HepG2 (cell line): ENCODE data around the gene CIB1. TPM values are rescaled to one million over a fixed set of nuclear protein-coding genes. Genes with fewer than 3 reads are reported as not detected.

Experiments
- ATAC-seq: fragments of 200-7000 bp; cut with Tn5 transposase; 3 replicates; pipeline ENCODE4 v1.9.1; 2020; ENCODE audit warnings: mild to moderate bottlenecking, moderate library complexity
- BruUV-seq: library from RNA; stranded (reverse); fragments of 400-500 nt; replicated peaks from 2 replicates; lab custom pipeline; 2021; lab: Mats Ljungman, UMichigan
- CTCF ChIA-PET: fragments of 300-600 bp; formaldehyde crosslinking; extraction: SDS; loops from one replicate; lab custom pipeline; 2021; ENCODE audit warnings: low total read pairs, inconsistent platforms, low intra/inter-chr PET ratio; lab: Yijun Ruan, JAX
- POLR2A ChIA-PET: fragments of 350-600 bp; sonication (Branson Sonifier 250); formaldehyde crosslinking; loops from one replicate; lab custom pipeline; 2020; ENCODE audit warnings: antibody characterized with exemption, inconsistent platforms; lab: Yijun Ruan, JAX
- DNase-seq: peaks from one replicate; pipeline ENCODE4 v3.0.0-alpha.2; 2015; ENCODE audit warnings: low spot score
- FAIRE-seq: peaks from 3 replicates; lab custom pipeline; 2011; peaks lifted over from hg19 to GRCh38; lab: Jason Lieb, UNC
- H2AFZ ChIP-seq: one replicate; pipeline ENCODE4 v1.6.1; 2011; ENCODE audit warnings: low read length, inconsistent platforms
- H3K27ac ChIP-seq: fragments of 300-600 bp; 3 replicates; pipeline ENCODE4 v1.8.0; 2011; ENCODE audit warnings: mixed run types, mild to moderate bottlenecking, mixed read lengths, low read length, inconsistent platforms; ENCODE audit not compliant: insufficient read depth; ENCODE audit errors: extremely low read length
- H3K27me3 ChIP-seq, 2 experiments: fragments of 200-600 bp in 1 of 2; 2 replicates in 1 of 2; 3 replicates in 1 of 2; pipeline versions ENCODE4 v1.6.0 to v1.8.0; 2011; ENCODE audit warnings: low read length in 2 of 2, mild to moderate bottlenecking in 2 of 2, moderate library complexity in 2 of 2, inconsistent platforms in 1 of 2; ENCODE audit not compliant: insufficient read depth in 2 of 2, control insufficient read depth in 1 of 2
- H3K36me3 ChIP-seq, 2 experiments: fragments of 200-600 bp in 1 of 2; replicated peaks in 1 of 2; 2 replicates in 1 of 2; 3 replicates in 1 of 2; pipeline versions ENCODE4 v1.5.1 to v1.8.0; 2011; ENCODE audit warnings: low read length in 2 of 2, inconsistent platforms in 1 of 2; ENCODE audit not compliant: insufficient read depth in 2 of 2, control insufficient read depth in 1 of 2
- H3K4me1 ChIP-seq: 2 replicates; pipeline ENCODE4 v1.5.1; 2012; ENCODE audit warnings: low read length, inconsistent platforms; ENCODE audit not compliant: insufficient read depth
- H3K4me2 ChIP-seq: 2 replicates; pipeline ENCODE4 v1.6.0; 2011; ENCODE audit warnings: low read depth, low read length, inconsistent platforms
- H3K4me3 ChIP-seq, 3 experiments: fragments of 200-600 bp in 1 of 3; sonication (generic), shearing (Covaris generic) in 1 of 3; replicated peaks in 1 of 3; 2 replicates each; pipeline ENCODE4 v1.5.1; 2011 to 2016; ENCODE audit warnings: low read length in 3 of 3, inconsistent platforms in 2 of 3, low read depth in 2 of 3, mild to moderate bottlenecking in 2 of 3, control low read depth in 1 of 3, mixed read lengths in 1 of 3; ENCODE audit not compliant: insufficient read depth in 1 of 3
- H3K79me2 ChIP-seq: one replicate; pipeline ENCODE4 v1.6.1; 2011; ENCODE audit warnings: low read length, inconsistent platforms; ENCODE audit not compliant: insufficient read depth
- H3K9ac ChIP-seq: 2 replicates; pipeline ENCODE4 v1.6.0; 2011; ENCODE audit warnings: mild to moderate bottlenecking, low read depth, low read length, inconsistent platforms; ENCODE audit not compliant: insufficient read depth
- H3K9me3 ChIP-seq: 2 replicates; pipeline ENCODE4 v1.5.1; 2012; ENCODE audit warnings: mild to moderate bottlenecking, low read length
- H4K20me1 ChIP-seq: 2 replicates; pipeline ENCODE4 v1.6.0; 2011; ENCODE audit warnings: inconsistent platforms, mild to moderate bottlenecking, low read length, moderate library complexity; ENCODE audit not compliant: insufficient read depth
- AGO2 ChIP-seq: fragments of 200-400 bp; formaldehyde crosslinking; optimal IDR thresholded peaks from 2 replicates; pipeline ENCODE3; 2017; ENCODE audit warnings: mild to moderate bottlenecking, low read depth, low read length, moderate library complexity
- EP300 ChIP-seq, 3 experiments: sonication (generic) in 1 of 3; formaldehyde crosslinking in 1 of 3; IDR thresholded peaks; 2 replicates each; pipeline versions ENCODE4 v1.5.1 to v1.6.1; 2011 to 2020; ENCODE audit warnings: low read depth in 2 of 3, low read length in 2 of 3, borderline replicate concordance in 1 of 3, improper control_type of control experiment in 1 of 3, mild to moderate bottlenecking in 1 of 3, missing genetic modification reagents in 1 of 3, moderate library complexity in 1 of 3
- GATAD1 ChIP-seq: IDR thresholded peaks from 2 replicates; pipeline ENCODE4 v1.6.1; 2016; ENCODE audit warnings: missing genetic modification reagents, missing compliant biosample characterization
- KLF13 ChIP-seq: sonication (generic); formaldehyde crosslinking; IDR thresholded peaks from 2 replicates; pipeline ENCODE4 v1.4.0; 2020; ENCODE audit warnings: mild to moderate bottlenecking, missing genetic modification reagents
- KLF16 ChIP-seq, 2 experiments: sonication (generic) in 1 of 2; formaldehyde crosslinking in 1 of 2; IDR thresholded peaks; 2 replicates each; pipeline versions ENCODE4 v1.6.1 to v1.8.0; 2016 to 2023; ENCODE audit warnings: missing genetic modification reagents in 2 of 2, missing compliant biosample characterization in 1 of 2
- MLLT10 ChIP-seq: sonication (generic); formaldehyde crosslinking; IDR thresholded peaks from 2 replicates; pipeline ENCODE4 v1.4.0; 2020; ENCODE audit warnings: missing genetic modification reagents
- PHF8 ChIP-seq: sonication (generic); formaldehyde crosslinking; IDR thresholded peaks from 2 replicates; pipeline ENCODE4 v1.5.0; 2020; ENCODE audit warnings: missing genetic modification reagents
- PITX1 ChIP-seq: sonication (generic); formaldehyde crosslinking; IDR thresholded peaks from 2 replicates; pipeline ENCODE4 v1.5.1; 2020; ENCODE audit warnings: mild to moderate bottlenecking, missing genetic modification reagents
- POLR2A ChIP-seq, 2 experiments: IDR thresholded peaks; 2 replicates each; pipeline ENCODE4 v1.6.1; 2011; ENCODE audit warnings: low read depth in 2 of 2, low read length in 2 of 2, mild to moderate bottlenecking in 1 of 2, moderate library complexity in 1 of 2; ENCODE audit not compliant: insufficient read depth in 1 of 2
- SP2 ChIP-seq: sonication (generic); formaldehyde crosslinking; IDR thresholded peaks from 2 replicates; pipeline ENCODE4 v1.5.1; 2020; ENCODE audit warnings: mild to moderate bottlenecking, missing genetic modification reagents
- TCF7 ChIP-seq: sonication (generic); IDR thresholded peaks from 2 replicates; pipeline ENCODE4 v1.6.1; 2016; ENCODE audit warnings: antibody characterized with exemption, low read depth
- XBP1 ChIP-seq: sonication (generic); formaldehyde crosslinking; IDR thresholded peaks from 2 replicates; pipeline ENCODE4 v1.5.0; 2020; ENCODE audit warnings: missing genetic modification reagents
- ZMYM3 ChIP-seq: sonication (generic); formaldehyde crosslinking; IDR thresholded peaks from 2 replicates; pipeline ENCODE4 v1.5.1; 2020; ENCODE audit warnings: mild to moderate bottlenecking, missing genetic modification reagents
- ZNF354B ChIP-seq: sonication (generic); formaldehyde crosslinking; IDR thresholded peaks from 2 replicates; pipeline ENCODE4 v1.8.0; 2022; ENCODE audit warnings: mild to moderate bottlenecking, missing genetic modification reagents
- ZNF614 ChIP-seq: IDR thresholded peaks from 2 replicates; pipeline ENCODE4 v1.6.1; 2018; ENCODE audit warnings: missing biosample characterization, missing genetic modification reagents, inconsistent platforms, borderline replicate concordance
- ZNF616 ChIP-seq: sonication (generic); formaldehyde crosslinking; IDR thresholded peaks from 2 replicates; pipeline ENCODE4 v1.5.0; 2020; ENCODE audit warnings: low read depth, mild to moderate bottlenecking, missing genetic modification reagents
- WGBS: methylation state at CpG from one replicate; pipeline ENCODE4 v1.1.6; 2017; ENCODE audit warnings: low lambda C conversion rate; 5-methylcytosine and 5-hydroxymethylcytosine counted together
- in situ Hi-C: cut with HindIII; loops from 2 replicates; pipeline ENCODE4 v1.10.0; 2017; ENCODE audit warnings: low pct_unique_long_range_greater_than_20kb; ENCODE audit not compliant: extremely low pct_ligation_motif_present
- intact Hi-C: fragments of 100-400 bp; cut with micrococcal nuclease; formaldehyde crosslinking; loops from one replicate; pipeline ENCODE4 v1.10.0; 2022; ENCODE audit not compliant: unreplicated experiment
- polyA plus RNA-seq, 8 experiments: library from polyadenylated mRNA; depleted of rRNA in 3 of 8; stranded (reverse) in 7 of 8; unstranded in 1 of 8; fragments of >200 nt; fragmentation: Illumina TruSeq in 4 of 8; extraction: Trizol in 4 of 8; gene quantifications; 2 replicates each; pipeline versions ENCODE4 v1.2.1 to v1.2.3, GENCODE V29; 2011 to 2016; ENCODE audit warnings: low read depth in 4 of 8, missing spikeins in 1 of 8, mixed read lengths in 1 of 8; ENCODE audit not compliant: insufficient read depth in 1 of 8
- total RNA-seq, 5 experiments: library from RNA; depleted of rRNA; stranded (reverse); fragments of >200 nt; fragmentation: Illumina TruSeq; extraction: Trizol; gene quantifications; 2 replicates each; pipeline ENCODE4 v1.2.3, GENCODE V29; 2016; ENCODE audit warnings: low read depth in 1 of 5
- TF ChIP-seq, protein P1 (sequence below): sonication (generic); formaldehyde crosslinking; IDR thresholded peaks from 2 replicates; pipeline ENCODE4 v1.5.1; 2020; ENCODE audit warnings: mild to moderate bottlenecking, moderate library complexity, missing genetic modification reagents
- TF ChIP-seq, protein P2 (sequence below): sonication (generic); formaldehyde crosslinking; IDR thresholded peaks from 2 replicates; pipeline ENCODE4 v1.9.0; 2022; ENCODE audit warnings: low read depth, missing genetic modification reagents

CIB1 gene
- total and polyA plus RNA-seq, 2 of the 13 experiments (the other 11 are each of a cell fraction or from before 2014, with no cell fraction given) = 38.7 to 72.7 TPM

GRCh38 chr15:90200534-90201129, 33.1 kb downstream of the CIB1 start:
- DNase-seq (no peak), FAIRE-seq (no peak), ATAC-seq (peak; percentile 39)
- no TSS peak for BruUV-seq
- Histone ChIP-seq H3K4me2 (peak overlapping the region; percentile 87), H3K27ac (peak overlapping the region; percentile 30), H3K4me1 (peaks cover 26% of the 10 kb centered on the region), H2AFZ (no peak overlapping the region), H3K27me3 (no peaks in the 10 kb centered on the region), H3K9ac (peak overlapping the region; percentile 72), H3K9me3 (no peaks in the 10 kb centered on the region), H3K4me3 (peak overlapping the region; percentile 85 to 95 (median 95)), H4K20me1 (peaks cover 6% of the 10 kb centered on the region; the same call in 1 of the 2 replicates), H3K79me2 (peaks cover 6% of the 10 kb centered on the region), H3K36me3 (no peaks in the 10 kb centered on the region)
- WGBS = 11% methylated on average over 11 of the region's 24 CpGs
- in situ Hi-C loops = no loop called here
- CTCF ChIA-PET = interaction anchor here (0.9 kb wide), 1 partner anchor 19 kb away, joined by 3 read pairs; no protein-coding TSS in a partner anchor
- intact Hi-C loops = loop anchor here (2.0 kb wide), 1 partner anchor 20 kb away; no protein-coding TSS in a partner anchor
- POLR2A ChIA-PET = interaction anchor here (1.0 to 4.0 kb wide), 6 partner anchors 8 to 49 kb away, joined by 3 to 55 read pairs (median 8); partner anchors contain the start of genes CIB1, GDPGP1 and TTLL13
- TF ChIP-seq GATAD1 (no peak), EP300 (IDR thresholded peaks at IDR 0.05; ENCODE audit: low read depth in 2 of 2, low read length in 2 of 2) (no peak), EP300 (CRISPR knock-in tag; IDR thresholded peaks at IDR 0.05; ENCODE audit: borderline replicate concordance) (no peak), SP2 (0 out of 2 replicates have a peak, but pooled peaks have one; percentile 20), PITX1 (CRISPR knock-in tag) (peak; percentile 15; the same call in 1 of the 2 replicates), MLLT10 (CRISPR knock-in tag) (no peak), ZNF354B (CRISPR knock-in tag) (no peak), KLF13 (CRISPR knock-in tag) (no peak), ZNF614 (CRISPR knock-in tag) (no peak), TCF7 (no peak), AGO2 (no peak), POLR2A (IDR thresholded peaks at IDR 0.05; ENCODE audit: insufficient read depth in 1 of 2, low read depth in 2 of 2, low read length in 2 of 2) (no peak), ZNF616 (CRISPR knock-in tag) (0 out of 2 replicates have a peak, but pooled peaks have one; percentile 58), ZMYM3 (CRISPR knock-in tag) (no peak), XBP1 (CRISPR knock-in tag) (no peak), KLF16 (CRISPR knock-in tag; IDR thresholded peaks at IDR 0.05) (0 out of 4 replicates have a peak, but pooled peaks of 1 of the 2 experiments have one; percentile 4), PHF8 (peak; percentile 57)
- TF ChIP-seq, protein P1, sequence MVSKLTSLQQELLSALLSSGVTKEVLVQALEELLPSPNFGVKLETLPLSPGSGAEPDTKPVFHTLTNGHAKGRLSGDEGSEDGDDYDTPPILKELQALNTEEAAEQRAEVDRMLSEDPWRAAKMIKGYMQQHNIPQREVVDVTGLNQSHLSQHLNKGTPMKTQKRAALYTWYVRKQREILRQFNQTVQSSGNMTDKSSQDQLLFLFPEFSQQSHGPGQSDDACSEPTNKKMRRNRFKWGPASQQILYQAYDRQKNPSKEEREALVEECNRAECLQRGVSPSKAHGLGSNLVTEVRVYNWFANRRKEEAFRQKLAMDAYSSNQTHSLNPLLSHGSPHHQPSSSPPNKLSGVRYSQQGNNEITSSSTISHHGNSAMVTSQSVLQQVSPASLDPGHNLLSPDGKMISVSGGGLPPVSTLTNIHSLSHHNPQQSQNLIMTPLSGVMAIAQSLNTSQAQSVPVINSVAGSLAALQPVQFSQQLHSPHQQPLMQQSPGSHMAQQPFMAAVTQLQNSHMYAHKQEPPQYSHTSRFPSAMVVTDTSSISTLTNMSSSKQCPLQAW = 0 out of 2 replicates have a peak, but pooled peaks have one; percentile 25
- TF ChIP-seq, protein P2, sequence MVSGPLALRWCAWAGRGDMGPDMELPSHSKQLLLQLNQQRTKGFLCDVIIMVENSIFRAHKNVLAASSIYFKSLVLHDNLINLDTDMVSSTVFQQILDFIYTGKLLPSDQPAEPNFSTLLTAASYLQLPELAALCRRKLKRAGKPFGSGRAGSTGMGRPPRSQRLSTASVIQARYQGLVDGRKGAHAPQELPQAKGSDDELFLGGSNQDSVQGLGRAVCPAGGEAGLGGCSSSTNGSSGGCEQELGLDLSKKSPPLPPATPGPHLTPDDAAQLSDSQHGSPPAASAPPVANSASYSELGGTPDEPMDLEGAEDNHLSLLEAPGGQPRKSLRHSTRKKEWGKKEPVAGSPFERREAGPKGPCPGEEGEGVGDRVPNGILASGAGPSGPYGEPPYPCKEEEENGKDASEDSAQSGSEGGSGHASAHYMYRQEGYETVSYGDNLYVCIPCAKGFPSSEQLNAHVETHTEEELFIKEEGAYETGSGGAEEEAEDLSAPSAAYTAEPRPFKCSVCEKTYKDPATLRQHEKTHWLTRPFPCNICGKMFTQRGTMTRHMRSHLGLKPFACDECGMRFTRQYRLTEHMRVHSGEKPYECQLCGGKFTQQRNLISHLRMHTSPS (CRISPR knock-in tag) = no peak
